ENCODE results near the gene TOMM40L. TPM values are rescaled to one million over a fixed set of nuclear protein-coding genes. Genes with fewer than 3 reads are reported as not detected.

The TOMM40L gene
- polyA plus RNA-seq, 1 experiment = 13.1 TPM

- Histone ChIP-seq H3K27me3 (ENCODE audit: control insufficient read depth, insufficient read depth, low read length) (no peaks in the 10 kb centered on the region), H3K4me3 (ENCODE audit: low read depth, low read length) (peak overlapping the region; percentile 63), H3K36me3 (ENCODE audit: control insufficient read depth, insufficient read depth, low read length) (peaks cover 6% of the 10 kb centered on the region)
- ChIA-PET POLR2A (interaction anchor here (0.8 kb wide), 1 partner anchor 79 kb away, joined by 3 read pairs; no protein-coding TSS in a partner anchor), CTCF (interaction anchor here (0.5 to 10.0 kb wide), 31 partner anchors 9 to 211 kb away, joined by 3 to 159 read pairs (median 5); partner anchors contain the start of genes FCER1G, NDUFS2, NR1I3 and PPOX)
- DNase-seq (ENCODE audit: low read depth) = no peak
- no peak for TF ChIP-seq CTCF (IDR thresholded peaks at IDR 0.05; ENCODE audit: insufficient read depth, low read depth, low read length)
Observed at GRCh38 chr1:161226320-161226711, 456 bp downstream of the TOMM40L start.

- DNase-seq (ENCODE audit: low read depth) = no peak
- Histone ChIP-seq H3K4me3 (ENCODE audit: low read depth, low read length) (peak overlapping the region; percentile 63), H3K36me3 (ENCODE audit: control insufficient read depth, insufficient read depth, low read length) (peaks cover 6% of the 10 kb centered on the region), H3K27me3 (ENCODE audit: control insufficient read depth, insufficient read depth, low read length) (no peaks in the 10 kb centered on the region)
- ChIA-PET CTCF (interaction anchor here (0.7 to 10.0 kb wide), 26 partner anchors 9 to 210 kb away, joined by 3 to 159 read pairs (median 6); partner anchors contain the start of genes FCER1G, NDUFS2, NR1I3 and PPOX), POLR2A (no interaction called here)
- no peak for TF ChIP-seq CTCF (IDR thresholded peaks at IDR 0.05; ENCODE audit: insufficient read depth, low read depth, low read length)
Observed at GRCh38 chr1:161226759-161227158, 899 bp downstream of the TOMM40L start.

GRCh38 chr1:161227196-161227871, 1.5 kb downstream of the TOMM40L start:
- DNase-seq (ENCODE audit: low read depth) = no peak
- Histone ChIP-seq H3K36me3 (ENCODE audit: control insufficient read depth, insufficient read depth, low read length) (peaks cover 6% of the 10 kb centered on the region), H3K27me3 (ENCODE audit: control insufficient read depth, insufficient read depth, low read length) (no peaks in the 10 kb centered on the region), H3K4me3 (ENCODE audit: low read depth, low read length) (no peak overlapping the region)
- ChIA-PET POLR2A (no interaction called here), CTCF (interaction anchor here (0.6 to 10.0 kb wide), 32 partner anchors 8 to 210 kb away, joined by 3 to 159 read pairs (median 5); partner anchors contain the start of genes FCER1G, NDUFS2, NR1I3 and PPOX)
- peak; percentile 81 for TF ChIP-seq CTCF (IDR thresholded peaks at IDR 0.05; ENCODE audit: insufficient read depth, low read depth, low read length)

GRCh38 chr1:161228032-161228431, 2.2 kb downstream of the TOMM40L start:
- H3K36me3 ChIP-seq (ENCODE audit: control insufficient read depth, insufficient read depth, low read length) = peaks cover 6% of the 10 kb centered on the region
- CTCF ChIA-PET = interaction anchor here (0.6 to 10.0 kb wide), 21 partner anchors 8 to 153 kb away, joined by 3 to 159 read pairs (median 4); partner anchors contain the start of genes FCER1G, NDUFS2, NR1I3 and PCP4L1
- POLR2A ChIA-PET = no interaction called here
- no peaks in the 10 kb centered on the region for H3K27me3 ChIP-seq (ENCODE audit: control insufficient read depth, insufficient read depth, low read length)
- DNase-seq (ENCODE audit: low read depth) = no peak
- no peak for TF ChIP-seq CTCF (IDR thresholded peaks at IDR 0.05; ENCODE audit: insufficient read depth, low read depth, low read length)
- H3K4me3 ChIP-seq (ENCODE audit: low read depth, low read length) = no peak overlapping the region

- Histone ChIP-seq H3K27me3 (ENCODE audit: control insufficient read depth, insufficient read depth, low read length) (no peaks in the 10 kb centered on the region), H3K4me3 (ENCODE audit: low read depth, low read length) (no peak overlapping the region), H3K36me3 (ENCODE audit: control insufficient read depth, insufficient read depth, low read length) (peaks cover 6% of the 10 kb centered on the region)
- CTCF ChIA-PET = interaction anchor here (0.9 to 10.0 kb wide), 13 partner anchors 9 to 151 kb away, joined by 3 to 159 read pairs (median 6); partner anchors contain the start of genes FCER1G, NDUFS2 and NR1I3
- DNase-seq (ENCODE audit: low read depth) = no peak
- POLR2A ChIA-PET = no interaction called here
- TF ChIP-seq CTCF (IDR thresholded peaks at IDR 0.05; ENCODE audit: insufficient read depth, low read depth, low read length) = no peak
Observed at GRCh38 chr1:161229896-161230295, 4.0 kb downstream of the TOMM40L start.

Data from BJ (cell line).